ENCODE data around the gene ERF.

- TF ChIP-seq, protein P1, sequence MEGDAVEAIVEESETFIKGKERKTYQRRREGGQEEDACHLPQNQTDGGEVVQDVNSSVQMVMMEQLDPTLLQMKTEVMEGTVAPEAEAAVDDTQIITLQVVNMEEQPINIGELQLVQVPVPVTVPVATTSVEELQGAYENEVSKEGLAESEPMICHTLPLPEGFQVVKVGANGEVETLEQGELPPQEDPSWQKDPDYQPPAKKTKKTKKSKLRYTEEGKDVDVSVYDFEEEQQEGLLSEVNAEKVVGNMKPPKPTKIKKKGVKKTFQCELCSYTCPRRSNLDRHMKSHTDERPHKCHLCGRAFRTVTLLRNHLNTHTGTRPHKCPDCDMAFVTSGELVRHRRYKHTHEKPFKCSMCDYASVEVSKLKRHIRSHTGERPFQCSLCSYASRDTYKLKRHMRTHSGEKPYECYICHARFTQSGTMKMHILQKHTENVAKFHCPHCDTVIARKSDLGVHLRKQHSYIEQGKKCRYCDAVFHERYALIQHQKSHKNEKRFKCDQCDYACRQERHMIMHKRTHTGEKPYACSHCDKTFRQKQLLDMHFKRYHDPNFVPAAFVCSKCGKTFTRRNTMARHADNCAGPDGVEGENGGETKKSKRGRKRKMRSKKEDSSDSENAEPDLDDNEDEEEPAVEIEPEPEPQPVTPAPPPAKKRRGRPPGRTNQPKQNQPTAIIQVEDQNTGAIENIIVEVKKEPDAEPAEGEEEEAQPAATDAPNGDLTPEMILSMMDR (IDR thresholded peaks at IDR 0.05 in 8 of 11, conservative IDR thresholded peaks at IDR 0.05 in 3 of 11): no peak
- TF ChIP-seq POLR2AphosphoS5 (IDR thresholded peaks at IDR 0.05): no peak
These were observed 25.6 kb downstream of the ERF start for GRCh38 chr19:42229301-42229854.

All from spleen (tissue), 7 donors.